Measurements from ENCODE around the gene NFATC2.

DNA sequence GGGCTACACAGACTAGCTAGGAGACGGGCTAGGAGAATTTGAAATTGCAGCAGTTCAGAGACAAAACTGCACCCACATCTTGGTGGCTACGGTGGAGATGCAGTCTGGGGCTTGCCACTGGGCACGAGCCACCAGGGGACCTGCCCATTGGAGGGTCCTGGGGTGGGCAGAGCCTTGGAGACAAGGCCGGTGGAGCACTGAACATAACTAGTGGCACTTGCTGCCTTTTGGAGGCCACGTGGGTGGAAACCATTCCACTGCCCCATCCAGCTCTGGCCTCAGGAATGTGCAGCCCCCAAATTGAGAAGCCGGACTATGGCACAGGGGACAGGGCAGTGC lies 113.4 kb downstream of the NFATC2 start:
- TF ChIP-seq POLR2AphosphoS5 (IDR thresholded peaks at IDR 0.05; ENCODE audit: low read depth) (no peak), CTCF (conservative IDR thresholded peaks at IDR 0.05; ENCODE audit: low read depth in 2 of 2) (no peak), EZH2 (IDR thresholded peaks at IDR 0.05; ENCODE audit: low read depth, unreplicated experiment) (no peak), EZH2phosphoT487 (IDR thresholded peaks at IDR 0.05; ENCODE audit: unreplicated experiment) (no peak)
- TF ChIP-seq, protein P1, sequence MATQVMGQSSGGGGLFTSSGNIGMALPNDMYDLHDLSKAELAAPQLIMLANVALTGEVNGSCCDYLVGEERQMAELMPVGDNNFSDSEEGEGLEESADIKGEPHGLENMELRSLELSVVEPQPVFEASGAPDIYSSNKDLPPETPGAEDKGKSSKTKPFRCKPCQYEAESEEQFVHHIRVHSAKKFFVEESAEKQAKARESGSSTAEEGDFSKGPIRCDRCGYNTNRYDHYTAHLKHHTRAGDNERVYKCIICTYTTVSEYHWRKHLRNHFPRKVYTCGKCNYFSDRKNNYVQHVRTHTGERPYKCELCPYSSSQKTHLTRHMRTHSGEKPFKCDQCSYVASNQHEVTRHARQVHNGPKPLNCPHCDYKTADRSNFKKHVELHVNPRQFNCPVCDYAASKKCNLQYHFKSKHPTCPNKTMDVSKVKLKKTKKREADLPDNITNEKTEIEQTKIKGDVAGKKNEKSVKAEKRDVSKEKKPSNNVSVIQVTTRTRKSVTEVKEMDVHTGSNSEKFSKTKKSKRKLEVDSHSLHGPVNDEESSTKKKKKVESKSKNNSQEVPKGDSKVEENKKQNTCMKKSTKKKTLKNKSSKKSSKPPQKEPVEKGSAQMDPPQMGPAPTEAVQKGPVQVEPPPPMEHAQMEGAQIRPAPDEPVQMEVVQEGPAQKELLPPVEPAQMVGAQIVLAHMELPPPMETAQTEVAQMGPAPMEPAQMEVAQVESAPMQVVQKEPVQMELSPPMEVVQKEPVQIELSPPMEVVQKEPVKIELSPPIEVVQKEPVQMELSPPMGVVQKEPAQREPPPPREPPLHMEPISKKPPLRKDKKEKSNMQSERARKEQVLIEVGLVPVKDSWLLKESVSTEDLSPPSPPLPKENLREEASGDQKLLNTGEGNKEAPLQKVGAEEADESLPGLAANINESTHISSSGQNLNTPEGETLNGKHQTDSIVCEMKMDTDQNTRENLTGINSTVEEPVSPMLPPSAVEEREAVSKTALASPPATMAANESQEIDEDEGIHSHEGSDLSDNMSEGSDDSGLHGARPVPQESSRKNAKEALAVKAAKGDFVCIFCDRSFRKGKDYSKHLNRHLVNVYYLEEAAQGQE (IDR thresholded peaks at IDR 0.05; ENCODE audit: unreplicated experiment), result no peak
